Lower leg skin (tissue), 3 donors: ENCODE results near the gene SLK.

Source experiments
- CTCF ChIP-seq, 3 donors: fragments of 450-650 bp; IDR thresholded peaks; one replicate each; pipeline ENCODE4 v1.5.1; 2016; ENCODE audit warnings: antibody characterized with exemption in 3 of 3, mild to moderate bottlenecking in 3 of 3, moderate library complexity in 2 of 3
- POLR2A ChIP-seq, 2 donors: fragments of 450-650 bp; IDR thresholded peaks; one replicate each; pipeline ENCODE4 v1.6.1; 2016 to 2017; ENCODE audit warnings: antibody characterized with exemption in 2 of 2, mild to moderate bottlenecking in 1 of 2, moderate library complexity in 1 of 2

DNA sequence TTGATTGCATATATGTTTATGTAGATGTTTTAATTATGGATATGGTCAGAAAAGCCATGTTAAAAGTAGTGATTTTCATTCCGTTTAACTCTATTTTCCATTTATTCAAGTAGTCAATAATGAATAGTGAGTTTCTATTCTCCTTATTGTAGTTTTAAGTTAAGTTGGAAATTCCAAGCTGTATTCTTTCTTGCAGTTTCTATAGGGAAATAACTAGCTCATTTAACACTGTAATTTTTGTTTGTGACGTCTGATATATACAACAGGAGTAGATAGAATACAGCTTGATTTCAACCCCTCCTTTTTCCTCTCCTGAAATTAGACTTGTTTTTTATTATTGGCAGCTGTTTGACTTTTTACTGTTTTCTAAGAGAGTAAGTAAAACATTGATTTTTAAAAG, 47.2 kb downstream of the SLK start:
- TF ChIP-seq CTCF (IDR thresholded peaks at IDR 0.05), result no peak
- TF ChIP-seq POLR2A (IDR thresholded peaks at IDR 0.05), result no peak
